Activated CD4-positive, alpha-beta T cell treated with anti-CD3 and anti-CD28 coated beads, Interleukin-2, amount 50 U/mL, for 16 hours (primary cell): ENCODE data around the gene WDR37.

Experiments used
- DNase-seq: peaks from one replicate; pipeline ENCODE4 v3.0.0-alpha.2; 2020

WDR37 gene

GRCh38 chr10:1172256-1172984 lies 116.2 kb downstream of the WDR37 start:
- no peak for DNase-seq

DNA sequence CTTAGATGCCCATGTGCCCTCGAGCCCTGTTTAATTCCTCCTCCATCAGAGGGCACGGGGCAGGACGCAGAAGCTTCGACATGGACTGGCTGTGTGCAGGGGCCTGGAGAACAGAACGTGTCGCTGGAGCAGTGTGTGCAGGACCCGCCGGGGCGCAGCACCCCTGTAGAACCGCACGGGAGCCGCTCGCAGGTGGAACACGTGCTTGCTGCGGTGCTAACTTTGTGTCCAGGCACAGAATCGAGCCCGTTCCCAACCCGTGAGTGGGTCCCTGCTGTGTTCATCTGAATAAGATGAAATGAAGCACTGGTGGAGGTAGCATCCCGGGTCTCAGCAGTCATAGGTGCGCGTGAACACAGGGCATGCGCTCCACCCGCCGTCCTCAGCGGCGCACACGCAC lies 116.9 kb downstream of the WDR37 start:
- DNase-seq, result no peak

- no peak for DNase-seq
These were observed 117.8 kb downstream of the WDR37 start for GRCh38 chr10:1174022-1174421.

DNA sequence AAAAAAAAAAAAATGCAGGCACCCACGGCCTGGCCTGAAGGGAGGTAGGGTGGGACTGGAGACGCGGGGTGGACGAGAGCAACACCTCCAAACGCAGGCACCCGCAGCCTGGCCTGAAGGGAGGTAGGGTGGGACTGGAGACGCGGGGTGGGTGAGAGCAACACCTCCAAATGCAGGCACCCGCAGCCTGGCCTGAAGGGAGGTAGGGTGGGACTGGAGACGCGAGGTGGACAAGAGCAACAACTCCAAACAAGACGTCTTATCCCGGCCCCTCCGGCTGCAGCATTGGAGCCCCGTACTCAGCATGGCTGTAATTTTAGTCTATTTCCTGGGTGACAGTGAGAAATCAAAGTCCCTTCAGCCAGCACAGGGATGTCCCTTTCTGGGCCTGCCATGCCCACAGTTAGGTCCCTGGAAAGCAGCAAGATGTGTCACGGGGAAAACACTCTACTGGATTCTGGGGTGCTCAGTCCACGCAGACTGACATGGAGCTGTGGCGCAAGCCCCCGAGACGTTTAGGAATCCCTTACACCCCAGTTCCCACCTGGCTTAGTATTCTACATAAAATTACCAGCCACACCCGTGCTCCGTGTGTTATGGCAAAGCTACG lies 119.9 kb downstream of the WDR37 start:
- no peak for DNase-seq

DNA sequence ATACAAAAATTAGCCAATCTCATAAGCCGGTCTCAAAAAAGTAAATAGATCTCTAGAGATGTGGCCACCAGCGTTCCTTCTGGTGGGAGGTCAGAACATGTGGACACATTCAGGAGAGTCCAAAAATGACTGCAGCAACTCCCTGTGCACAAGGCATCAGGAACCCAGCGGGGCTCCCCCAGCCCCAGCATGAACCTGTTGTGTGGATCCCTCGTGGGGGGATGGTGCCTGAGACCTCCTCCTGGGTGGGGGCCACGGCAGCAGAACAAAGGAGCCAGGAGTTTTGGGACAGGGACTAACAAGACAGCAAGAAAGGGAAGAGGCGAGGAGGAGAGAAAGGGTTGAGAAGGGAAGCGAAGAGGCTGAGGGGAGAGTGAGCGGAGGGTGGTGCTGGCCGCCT lies 121.8 kb downstream of the WDR37 start:
- DNase-seq, result no peak

DNA sequence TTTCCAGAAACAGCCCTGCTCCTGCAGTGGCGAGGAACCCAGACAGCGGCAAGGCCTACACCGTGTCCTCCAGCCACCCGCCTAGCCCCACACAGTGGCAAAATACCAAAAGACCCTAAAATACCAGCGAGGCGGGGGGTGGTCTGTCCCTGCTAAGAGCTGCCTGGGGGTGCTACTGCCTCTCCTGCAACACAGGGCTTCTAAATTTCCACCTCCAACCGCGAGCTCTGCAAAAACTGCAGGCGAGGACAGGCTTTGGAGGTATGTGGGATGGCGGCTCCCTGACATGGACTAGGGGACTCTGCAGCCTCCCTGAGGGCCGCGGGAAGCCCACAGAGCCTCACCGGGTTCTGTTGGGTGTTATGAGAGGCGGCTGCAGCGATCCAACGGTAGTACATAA lies 122.3 kb downstream of the WDR37 start:
- DNase-seq, result no peak

- no peak for DNase-seq
These were observed 123.3 kb downstream of the WDR37 start for GRCh38 chr10:1179346-1180070.

- DNase-seq, result no peak
These were observed 124.0 kb downstream of the WDR37 start for GRCh38 chr10:1180071-1180730.

- DNase-seq, result no peak
These were observed 124.7 kb downstream of the WDR37 start for GRCh38 chr10:1180836-1181235.
